HL-60/S4 (cell line): ENCODE measurements around the gene ISG20.
"Not testable (repeated sequence)": the region's sequence is repeated elsewhere in the genome, so short reads cannot be mapped to it uniquely, and the experiment has no call there.

Experiments used
- in situ Hi-C: fragments of 300-500 bp; cut with MboI; formaldehyde crosslinking; loops from 2 replicates; pipeline ENCODE4 v1.14.3; 2022; ENCODE audit warnings: low sequenced_read_pairs

ISG20 gene

DNA sequence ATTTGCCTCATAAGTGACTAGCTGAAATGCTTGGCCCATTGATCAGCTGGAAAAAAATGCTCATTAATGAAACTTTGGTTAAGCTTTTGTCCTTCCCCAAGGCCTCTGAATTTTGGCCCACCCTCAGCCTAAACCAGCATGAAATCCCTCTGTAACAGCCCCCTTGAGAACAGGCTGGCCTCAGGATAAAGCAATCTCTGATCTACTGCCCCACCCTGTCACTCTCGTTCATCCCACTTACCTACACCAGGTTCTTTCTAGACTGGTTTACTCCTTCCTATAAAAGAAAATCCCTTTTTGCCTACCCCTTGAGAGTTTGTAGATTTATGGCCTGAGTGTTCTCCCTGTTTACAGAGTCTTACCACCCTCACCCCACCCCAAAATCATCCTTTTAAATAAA lies 21.0 kb upstream of the ISG20 start:
- in situ Hi-C loops, result loop anchor here (5.0 kb wide), 1 partner anchor 140 kb away; no protein-coding TSS in a partner anchor

GRCh38 chr15:88618686-88619085 lies 20.1 kb upstream of the ISG20 start:
- in situ Hi-C loops, result loop anchor here (5.0 kb wide), 1 partner anchor 141 kb away; no protein-coding TSS in a partner anchor

DNA sequence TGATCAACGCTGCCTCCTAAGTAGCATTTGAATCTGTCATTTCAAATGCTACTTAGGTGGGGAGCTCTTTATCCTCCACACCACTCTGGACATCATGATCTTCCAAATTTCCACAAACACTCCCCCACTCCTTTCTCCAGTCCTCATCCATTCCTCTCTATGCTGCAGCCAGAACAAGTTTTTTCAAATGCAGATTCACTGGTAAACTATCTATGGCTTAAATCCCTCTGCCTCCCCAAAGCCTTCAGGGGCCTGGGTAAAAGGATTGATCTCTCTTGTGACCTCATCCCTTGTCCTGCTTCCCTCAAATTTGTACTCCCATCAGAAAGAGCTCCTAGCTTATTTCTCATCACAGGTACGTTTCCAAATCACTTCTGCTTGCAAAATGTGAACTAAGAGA lies 19.0 kb upstream of the ISG20 start:
- in situ Hi-C loops, result loop anchor here (5.0 kb wide), 1 partner anchor 142 kb away; no protein-coding TSS in a partner anchor

DNA sequence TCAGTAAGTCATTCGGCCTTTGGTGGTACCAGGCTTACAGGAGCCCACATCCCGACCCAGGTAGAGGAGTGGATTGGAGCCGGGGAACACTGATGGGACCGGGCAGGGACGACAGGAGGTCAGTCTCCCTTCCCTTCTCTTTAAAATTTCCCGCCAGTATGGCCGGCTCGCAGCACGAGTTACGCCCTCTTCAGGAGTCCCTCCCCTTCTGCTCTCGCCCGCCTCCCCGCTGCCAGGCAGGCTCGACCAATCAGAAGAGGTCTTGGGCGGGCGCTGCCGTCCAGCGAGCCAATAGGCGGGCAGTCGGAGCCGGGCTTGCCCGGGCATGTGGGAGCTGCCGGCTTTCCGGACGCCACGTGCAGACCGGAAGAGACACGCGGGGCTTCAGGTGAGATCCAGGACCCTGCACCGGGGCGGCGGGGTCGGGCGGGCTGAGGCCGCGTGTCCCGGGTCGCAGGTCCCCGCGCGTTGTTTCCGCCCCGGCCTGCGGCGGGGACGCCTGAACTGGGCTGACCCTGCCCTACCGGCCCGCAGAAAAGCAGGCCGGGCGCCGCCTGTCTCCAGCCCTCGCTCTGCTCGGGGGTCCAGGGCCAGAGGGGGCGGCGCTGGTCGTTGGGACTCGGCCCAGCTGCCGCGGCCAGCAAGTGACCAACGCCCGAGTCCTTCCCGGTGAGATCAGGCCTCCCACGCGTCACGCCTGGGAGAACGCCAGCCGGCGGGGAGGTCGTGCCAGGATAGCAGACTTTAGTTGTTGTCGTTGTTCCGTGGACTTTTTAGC lies 17.6 kb upstream of the ISG20 start, which contains the start of gene AEN:
Gene AEN (plus strand): TSS at position 346 of the 778 bp plus-strand sequence. CDS start 4,870 bp downstream, outside the sequence.
- in situ Hi-C loops, result no loop called here

DNA sequence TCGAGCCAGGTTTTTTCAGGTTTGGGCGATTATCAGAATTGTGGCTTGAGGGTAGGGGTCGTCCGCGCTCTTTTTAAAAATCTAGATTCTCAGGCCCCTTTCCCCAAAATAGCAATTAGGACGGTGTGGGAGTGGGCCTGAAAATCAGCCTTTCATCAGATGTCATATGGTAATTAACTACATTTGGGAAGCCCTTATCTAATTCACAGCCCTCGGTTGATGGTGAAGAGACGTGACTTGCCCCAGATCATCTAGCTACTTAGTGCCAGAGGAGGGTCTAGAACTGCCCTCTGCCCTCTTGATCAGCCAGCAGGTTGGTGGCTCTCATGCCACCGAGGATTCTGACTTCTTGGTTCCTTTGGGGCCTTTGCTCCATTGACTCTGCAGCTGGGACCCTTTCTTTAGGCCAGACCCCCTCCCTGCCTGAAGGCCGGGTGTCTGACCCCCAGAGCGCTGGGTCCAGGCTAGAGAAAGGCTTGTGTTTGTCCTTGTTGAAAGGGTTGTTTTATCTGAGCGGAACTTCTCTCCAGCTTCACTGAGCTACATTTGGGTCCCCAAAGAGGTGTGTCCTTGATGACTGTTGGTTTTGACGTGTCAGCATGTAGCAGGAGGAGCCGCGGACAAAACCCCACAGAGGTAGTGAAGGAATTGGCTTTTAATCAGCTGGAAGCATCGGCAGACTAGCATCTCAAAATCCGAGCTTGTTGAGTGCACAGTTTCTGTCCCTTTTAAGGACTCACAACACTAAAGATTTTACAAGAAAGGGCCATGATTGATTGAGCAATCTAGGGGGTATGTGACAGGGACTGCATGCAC lies 16.8 kb upstream of the ISG20 start:
- in situ Hi-C loops, result no loop called here

DNA sequence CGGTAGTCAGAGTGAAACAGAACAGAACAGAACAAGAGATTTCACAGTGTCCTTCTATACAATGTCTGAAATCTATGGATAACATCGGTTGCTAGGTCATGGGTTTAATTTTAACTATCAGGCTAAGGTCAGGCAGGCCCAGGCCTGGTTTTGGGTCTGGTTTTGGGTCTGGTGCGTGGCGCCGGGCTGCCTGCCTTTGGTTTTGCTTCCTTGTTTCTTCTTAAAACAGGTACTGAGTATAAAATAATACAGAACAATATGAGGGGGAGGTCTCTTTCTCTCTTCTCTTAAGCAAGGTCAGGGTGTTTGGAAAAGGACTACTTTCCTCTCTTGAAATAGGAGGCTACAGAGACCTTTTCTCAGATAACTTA lies 16.2 kb upstream of the ISG20 start:
- in situ Hi-C loops, result no loop called here

DNA sequence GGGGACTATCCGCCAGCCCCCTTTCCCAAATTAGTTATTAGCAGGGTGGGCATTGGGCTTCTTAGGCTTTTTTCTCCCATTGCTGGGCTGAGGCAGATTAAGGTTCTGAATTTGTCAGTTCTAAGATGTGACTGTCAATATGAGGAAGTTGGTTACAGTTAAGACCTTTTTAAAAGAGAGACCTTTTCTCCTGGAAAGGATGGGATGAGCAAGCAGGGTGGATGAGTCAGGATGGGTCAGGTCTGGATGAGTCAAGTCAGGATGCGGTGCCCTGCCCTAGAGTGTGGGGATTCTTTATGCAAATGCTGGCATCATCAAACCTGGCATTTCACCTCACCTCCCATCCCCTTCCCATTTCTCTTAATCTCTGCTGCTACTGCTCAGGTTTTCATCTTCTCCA lies 15.8 kb upstream of the ISG20 start:
- in situ Hi-C loops, result no loop called here

DNA sequence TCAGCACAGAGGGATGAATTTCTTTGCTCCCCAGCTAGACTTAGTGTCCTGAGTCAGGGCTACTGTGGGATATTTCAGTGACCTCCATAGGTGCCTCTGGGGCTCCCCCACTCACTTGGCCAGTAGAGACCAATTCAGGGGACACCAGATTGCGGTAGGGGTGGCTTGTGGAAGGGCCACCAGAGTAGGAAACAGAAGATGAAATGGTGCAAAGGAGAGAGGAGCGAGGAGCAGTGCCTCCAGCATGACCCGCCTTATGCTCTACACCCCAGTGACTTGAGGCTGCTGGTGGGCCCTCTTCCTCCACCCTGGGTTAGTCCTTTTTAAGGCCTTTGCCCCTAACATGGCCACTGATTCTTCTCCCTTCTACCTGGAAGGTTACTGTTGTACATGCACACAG lies 15.2 kb upstream of the ISG20 start:
- in situ Hi-C loops, result no loop called here

DNA sequence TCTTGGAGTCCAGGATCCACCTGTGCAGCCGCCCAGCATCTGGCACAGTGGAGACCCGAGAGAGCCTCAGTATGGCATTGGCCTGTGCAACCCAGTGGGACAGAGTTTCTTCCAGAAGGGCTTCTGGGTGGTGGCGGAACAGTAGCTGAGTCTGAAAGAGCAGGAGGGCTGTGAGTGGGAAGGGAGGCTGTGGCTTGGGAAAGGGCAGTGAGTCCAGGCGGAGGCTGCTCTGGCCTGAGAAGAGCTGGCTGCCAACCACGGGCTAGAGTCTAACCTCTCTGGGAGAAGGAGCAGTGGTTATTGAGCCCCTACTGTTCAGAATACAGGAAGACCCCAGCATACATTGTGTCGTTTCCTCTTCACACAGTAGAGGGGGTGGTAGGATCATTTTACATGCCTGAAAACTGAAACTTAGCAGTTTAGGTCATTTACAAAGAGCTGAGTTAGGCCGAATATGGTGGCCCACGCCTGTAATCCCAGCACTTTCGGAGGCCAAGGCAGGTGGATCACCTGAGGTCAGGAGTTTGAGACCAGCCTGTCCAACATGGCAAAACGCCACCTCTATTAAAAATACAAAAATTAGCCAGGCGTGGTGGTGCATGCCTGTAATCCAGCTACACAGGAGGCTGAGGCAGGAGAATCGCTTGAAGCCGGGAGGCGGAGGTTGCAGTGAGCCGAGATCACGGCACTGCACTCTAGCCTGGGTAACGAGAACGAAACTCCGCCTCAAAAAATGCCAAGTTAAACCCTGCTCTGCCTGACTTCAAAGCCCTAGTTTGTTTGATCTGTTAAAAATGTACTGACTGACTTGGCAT lies 14.5 kb upstream of the ISG20 start:
- in situ Hi-C loops, result no loop called here

DNA sequence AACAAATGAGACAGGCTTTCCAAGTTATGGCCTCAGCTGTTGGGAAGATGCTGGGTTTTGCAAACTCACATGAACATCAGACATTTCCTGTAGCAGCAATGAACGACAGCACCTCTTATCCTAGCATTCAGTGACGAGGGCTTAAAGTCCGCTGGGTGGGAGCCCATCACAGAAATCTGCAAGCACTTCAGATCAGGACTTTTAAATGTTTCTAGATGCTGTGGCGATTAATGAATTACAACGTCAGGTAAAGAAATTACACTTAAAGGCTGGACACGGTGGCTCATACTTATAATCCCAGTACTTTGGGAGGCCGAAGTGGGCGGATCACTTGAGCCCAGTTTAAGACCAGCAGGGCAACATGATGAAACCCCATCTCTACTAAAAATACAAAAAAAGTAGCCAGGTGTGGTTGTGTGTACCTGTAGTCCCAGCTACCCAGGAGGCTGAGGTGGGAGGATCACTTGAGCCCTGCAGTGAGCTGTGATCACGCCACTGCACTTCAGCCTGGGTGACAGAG lies 13.8 kb upstream of the ISG20 start:
- in situ Hi-C loops, result no loop called here

GRCh38 chr15:88625943-88626741 lies 12.7 kb upstream of the ISG20 start:
- in situ Hi-C loops, result no loop called here

DNA sequence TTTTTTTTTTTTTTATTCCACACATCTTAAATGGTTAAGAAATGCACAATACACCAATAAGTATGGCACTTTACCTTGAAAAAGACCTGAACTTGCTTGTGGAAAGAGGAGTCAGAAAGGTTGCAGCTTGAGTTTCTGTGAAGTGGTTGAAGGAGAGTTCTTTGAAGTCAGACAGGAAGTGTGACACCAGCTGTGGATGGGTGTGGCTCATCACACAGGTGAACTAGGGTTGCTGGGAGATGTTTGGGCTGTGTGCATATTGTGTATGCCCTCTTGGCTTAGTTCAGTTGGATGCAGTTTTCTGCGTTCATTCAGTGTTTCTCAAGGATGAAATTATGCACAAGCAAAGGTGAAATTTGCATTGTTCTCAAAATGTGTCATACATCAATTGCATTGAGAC lies 11.4 kb upstream of the ISG20 start:
- in situ Hi-C loops, result no loop called here

- in situ Hi-C loops, result no loop called here
Measured at GRCh38 chr15:88628018-88628654, 10.7 kb upstream of the ISG20 start.

DNA sequence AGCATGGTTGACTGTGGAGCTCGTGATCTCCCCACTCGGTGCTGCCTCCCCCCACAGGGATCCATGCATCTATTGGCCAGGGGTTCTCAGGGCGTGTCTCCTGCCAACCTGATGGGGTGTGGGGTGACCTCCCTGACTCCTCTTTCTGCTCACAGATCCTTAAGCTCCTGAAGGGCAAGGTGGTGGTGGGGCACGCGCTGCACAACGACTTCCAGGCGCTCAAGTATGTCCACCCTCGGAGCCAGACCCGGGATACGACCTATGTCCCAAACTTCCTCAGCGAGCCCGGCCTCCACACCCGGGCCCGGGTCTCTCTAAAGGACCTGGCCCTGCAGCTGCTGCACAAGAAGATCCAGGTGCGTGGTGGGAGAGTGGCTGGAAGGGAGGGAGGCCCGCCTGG lies 9.7 kb upstream of the ISG20 start:
- in situ Hi-C loops, result no loop called here

GRCh38 chr15:88630141-88630721 lies 8.6 kb upstream of the ISG20 start:
- in situ Hi-C loops, result no loop called here

DNA sequence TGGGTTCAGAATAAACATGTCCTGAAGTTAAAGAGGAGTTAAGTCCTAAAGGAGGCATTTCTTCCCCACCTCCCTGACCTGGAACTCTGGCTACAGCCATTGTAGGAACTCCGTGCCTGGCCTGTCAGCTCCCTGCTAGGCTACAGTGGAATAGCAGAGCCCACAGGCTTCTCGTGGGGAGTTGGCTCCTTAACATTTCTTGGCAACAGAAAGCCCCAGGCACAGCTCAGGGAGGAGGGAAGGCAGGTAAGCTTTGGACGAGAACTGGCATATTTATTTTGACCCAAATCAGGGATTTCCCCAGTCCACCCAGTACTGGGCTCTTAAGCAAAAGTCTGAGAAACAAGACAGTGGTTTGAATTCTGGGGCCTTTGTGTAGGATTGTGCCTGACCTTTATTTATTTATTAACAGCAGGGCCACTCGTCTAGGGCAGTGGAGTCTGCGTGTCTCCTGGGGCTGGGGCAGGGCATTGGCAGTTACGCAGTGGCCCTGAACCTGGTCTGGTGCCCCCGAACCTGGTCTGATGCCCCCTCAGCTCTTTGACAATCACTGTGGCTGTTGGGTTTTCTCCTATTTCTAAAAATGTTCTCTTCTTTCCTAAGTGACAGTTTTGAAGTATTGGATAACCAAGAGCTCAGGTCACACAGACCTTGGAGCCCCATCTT lies 7.9 kb upstream of the ISG20 start:
- in situ Hi-C loops, result no loop called here

- in situ Hi-C loops, result no loop called here
Measured at GRCh38 chr15:88631464-88632028, 7.3 kb upstream of the ISG20 start.

DNA sequence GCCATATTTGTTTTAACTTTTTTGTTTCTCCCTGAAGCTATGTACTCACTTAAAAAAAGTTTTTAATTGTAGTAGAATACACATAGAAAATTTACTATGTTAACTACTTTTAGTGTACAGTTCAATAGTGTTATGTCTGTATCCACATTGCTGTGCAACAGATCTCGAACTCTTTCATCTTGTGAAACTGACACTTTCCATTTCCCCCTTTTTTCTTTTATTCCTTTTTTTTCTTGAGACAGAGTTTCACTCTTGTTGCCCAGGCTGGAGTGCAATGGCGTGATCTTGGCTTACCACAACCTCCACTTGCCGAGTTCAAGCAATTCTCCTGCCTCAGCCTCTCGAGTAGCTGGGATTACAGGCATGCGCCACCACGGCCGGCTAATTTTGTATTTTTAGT lies 6.0 kb upstream of the ISG20 start:
- in situ Hi-C loops, result not testable (repeated sequence)
